ENCODE measurements around the gene SELENOM. TPM values are rescaled to one million over a fixed set of nuclear protein-coding genes. Genes with fewer than 3 reads are reported as not detected.
A peak's percentile ranks its signal among the peaks of the same experiment; 100 is the strongest.
"Not testable (repeated sequence)": the region's sequence is repeated elsewhere in the genome, so short reads cannot be mapped to it uniquely, and the experiment has no call there.

Gene SELENOM
- total RNA-seq, 1 donor from 2014 or later, result 43.4 TPM

DNA sequence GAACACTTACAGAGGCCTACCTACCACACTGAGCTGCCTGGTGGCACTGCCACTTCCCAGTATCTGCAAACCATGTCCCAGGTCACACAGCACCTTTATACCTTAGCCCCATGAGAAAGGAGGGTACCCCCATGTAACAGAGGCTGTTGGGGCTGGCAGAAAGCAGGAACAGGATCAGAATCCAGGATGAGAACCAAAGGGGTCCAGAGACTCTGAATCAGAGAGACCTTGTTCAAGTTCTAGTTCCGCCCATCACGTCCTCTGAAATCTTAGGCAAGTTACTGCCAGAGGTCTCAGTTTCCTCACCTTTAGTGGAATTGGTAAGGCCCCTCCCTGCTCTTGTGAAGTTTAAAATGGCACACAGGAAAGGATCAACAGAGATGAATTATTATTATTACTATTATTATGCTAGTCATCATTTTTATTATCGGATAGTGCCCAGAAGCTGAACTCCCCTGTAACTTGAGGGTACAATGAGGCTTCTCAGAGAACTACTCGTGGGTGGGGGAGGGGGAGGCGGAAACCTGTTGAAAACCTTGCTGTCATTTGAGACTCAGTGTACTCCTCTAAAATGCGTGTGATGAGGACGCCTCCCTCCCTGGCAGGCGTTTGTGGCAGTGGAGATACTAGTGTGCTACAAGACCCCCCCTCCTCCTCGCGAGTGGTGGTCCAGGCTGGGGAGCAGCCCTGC, 9.3 kb downstream of the SELENOM start:
- no peak for ATAC-seq (ENCODE audit: poor library complexity)
- intact Hi-C loops (cut with DNase I), result no loop called here
- DNase-seq, result no peak

DNA sequence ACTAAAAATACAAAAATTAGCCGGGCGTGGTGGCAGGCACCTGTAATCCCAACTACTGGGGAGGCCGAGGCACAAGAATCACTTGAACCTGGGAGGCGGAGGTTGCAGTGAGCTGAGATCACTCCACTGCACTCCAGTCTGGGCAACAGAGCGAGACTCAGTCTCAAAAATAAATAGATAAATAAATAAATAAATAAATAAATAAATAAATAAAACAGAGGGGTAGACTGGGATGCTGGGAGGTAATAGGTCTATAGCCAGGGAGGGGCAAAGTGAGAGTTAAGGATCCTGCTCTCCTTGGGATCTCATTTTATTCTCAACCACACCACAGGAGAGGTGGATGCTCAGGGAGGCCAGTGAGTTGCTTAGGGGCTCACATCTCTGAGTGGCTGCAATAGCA, 9.8 kb downstream of the SELENOM start:
- DNase-seq; intact Hi-C loops (cut with DNase I); ATAC-seq (ENCODE audit: poor library complexity): not testable (repeated sequence)

- DNase-seq (no peak), ATAC-seq (ENCODE audit: poor library complexity) (no peak)
- intact Hi-C loops (cut with DNase I), result no loop called here
Observed at GRCh38 chr22:31096657-31097279, 10.6 kb downstream of the SELENOM start.

GRCh38 chr22:31095637-31096249, 11.6 kb downstream of the SELENOM start:
- ATAC-seq (ENCODE audit: poor library complexity), result no peak

DNA sequence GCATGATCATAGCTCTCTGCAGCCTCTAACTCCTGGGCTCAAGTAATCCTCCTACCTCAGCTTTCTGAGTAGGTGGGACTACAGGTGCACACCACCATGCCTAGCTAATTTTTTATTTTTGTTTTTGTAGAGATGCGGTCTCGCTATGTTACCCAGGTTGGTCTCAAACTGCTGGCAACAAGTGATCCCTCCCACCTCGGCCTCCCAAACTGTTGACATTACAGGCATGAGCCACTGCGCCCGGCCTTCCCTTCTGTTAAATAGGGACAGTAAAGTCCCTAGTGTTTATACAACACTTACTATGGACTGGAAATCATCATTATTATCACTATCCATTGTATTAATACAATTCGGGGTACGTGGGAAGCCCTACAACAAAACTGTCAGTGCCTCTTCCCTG, 12.6 kb downstream of the SELENOM start:
- DNase-seq, result no peak
- intact Hi-C loops (cut with DNase I), result no loop called here
- ATAC-seq (ENCODE audit: poor library complexity), result no peak

More at GRCh38 chr22:31095637-31096249, 11.6 kb downstream of the SELENOM start:
- intact Hi-C loops (cut with DNase I), result no loop called here
- no peak for DNase-seq

GRCh38 chr22:31094021-31094551, 13.3 kb downstream of the SELENOM start:
- intact Hi-C loops (cut with DNase I), result no loop called here
- DNase-seq, result peak; percentile 84
- peak; percentile 78 for ATAC-seq (ENCODE audit: poor library complexity)

DNA sequence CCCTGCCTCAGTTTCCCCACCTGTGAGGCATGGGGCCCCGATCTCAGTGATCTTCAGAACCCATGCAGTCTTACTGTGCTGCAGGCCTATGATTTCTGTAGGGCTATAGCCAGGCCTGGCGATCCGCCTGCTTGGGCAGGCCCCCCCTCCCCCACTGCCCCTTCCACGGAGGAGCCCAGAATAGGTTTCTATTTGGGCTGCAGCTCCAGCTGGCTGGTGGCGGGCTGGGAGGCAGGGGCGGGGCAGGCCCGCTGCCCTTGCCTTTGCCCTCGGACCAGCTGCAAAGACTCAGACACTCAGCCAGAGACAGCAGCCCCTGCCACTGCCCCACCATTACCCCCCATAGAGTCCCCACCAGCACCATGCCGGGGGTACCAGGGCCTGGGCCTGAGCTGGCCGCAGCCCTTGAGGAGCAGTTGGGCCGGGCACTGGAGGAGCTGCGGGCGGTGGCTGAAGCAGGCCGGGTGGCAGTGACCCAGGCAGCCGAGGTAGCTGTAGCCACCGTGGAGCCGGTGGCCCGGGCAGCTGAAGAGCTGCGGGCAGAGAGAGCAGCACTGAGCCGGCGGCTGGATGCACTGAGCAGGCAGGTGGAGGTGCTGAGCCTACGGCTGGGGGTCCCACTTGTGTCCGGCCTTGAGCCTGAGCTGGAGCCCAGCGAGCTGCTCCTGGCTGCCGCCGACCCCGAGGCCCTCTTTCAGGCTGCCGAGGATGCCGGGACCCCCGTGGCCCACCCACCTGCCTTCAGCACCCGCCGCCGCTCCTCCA, 14.1 kb downstream of the SELENOM start:
- ATAC-seq (ENCODE audit: poor library complexity), result peak; percentile 81
- DNase-seq, result peak; percentile 85
- intact Hi-C loops (cut with DNase I), result no loop called here

GRCh38 chr22:31092161-31092560, 15.2 kb downstream of the SELENOM start:
- DNase-seq (no peak), ATAC-seq (ENCODE audit: poor library complexity) (no peak)
- intact Hi-C loops (cut with DNase I), result no loop called here

GRCh38 chr22:31091106-31091975, 16.0 kb downstream of the SELENOM start:
- no peak for ATAC-seq (ENCODE audit: poor library complexity)
- intact Hi-C loops (cut with DNase I), result no loop called here
- no peak for DNase-seq

- intact Hi-C loops (cut with DNase I), result no loop called here
- DNase-seq, result no peak
- no peak for ATAC-seq (ENCODE audit: poor library complexity)
Observed at GRCh38 chr22:31090217-31091085, 16.9 kb downstream of the SELENOM start.

DNA sequence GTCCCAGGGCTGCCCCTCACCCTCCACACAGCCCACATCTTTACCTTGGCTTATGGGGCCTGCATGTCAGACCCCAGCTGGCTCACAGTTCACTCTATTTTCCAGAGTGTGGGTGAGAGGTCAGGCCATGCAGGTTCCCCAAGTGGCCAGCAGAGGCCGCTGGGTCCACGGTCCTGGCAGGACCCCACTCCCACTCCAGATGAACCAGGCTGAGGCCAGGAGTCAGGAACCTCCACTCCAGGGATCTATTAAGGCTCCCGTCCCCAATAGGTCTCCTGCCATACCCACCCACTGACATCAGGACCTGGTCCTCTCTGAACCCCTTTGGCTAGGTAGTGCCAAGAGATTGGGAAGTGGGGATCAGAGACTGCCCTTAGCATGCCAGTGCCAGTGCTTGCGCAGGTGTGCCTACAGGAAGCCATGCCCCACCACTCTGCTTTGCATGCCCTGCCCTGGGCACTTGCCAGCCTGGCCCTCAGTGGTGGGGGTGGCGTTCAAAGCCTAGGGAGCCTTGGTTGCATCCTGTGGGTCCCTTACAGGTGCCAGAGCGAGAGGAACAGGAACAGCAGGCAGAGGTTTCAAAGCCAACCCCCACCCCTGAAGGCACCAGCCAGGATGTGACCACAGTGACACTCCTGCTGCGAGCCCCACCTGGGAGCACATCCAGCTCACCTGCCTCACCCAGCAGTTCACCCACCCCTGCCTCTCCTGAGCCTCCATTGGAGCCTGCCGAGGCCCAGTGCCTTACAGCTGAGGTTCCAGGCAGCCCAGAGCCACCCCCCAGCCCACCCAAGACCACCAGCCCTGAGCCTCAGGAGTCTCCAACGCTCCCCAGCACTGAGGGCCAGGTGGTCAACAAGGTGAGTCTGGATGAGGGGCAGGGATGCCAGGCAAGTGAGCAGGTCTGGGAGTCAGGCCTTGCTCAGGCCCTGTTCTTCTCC, 17.9 kb downstream of the SELENOM start:
- intact Hi-C loops (cut with DNase I), result loop anchor here (5.0 kb wide), 1 partner anchor 63 kb away; no protein-coding TSS in a partner anchor
- DNase-seq, result peak; percentile 77

GRCh38 chr22:31088233-31088986, 19.0 kb downstream of the SELENOM start:
- intact Hi-C loops (cut with DNase I), result loop anchor here (5.0 kb wide), 1 partner anchor 64 kb away; no protein-coding TSS in a partner anchor
- ATAC-seq (ENCODE audit: poor library complexity) (no peak), DNase-seq (no peak)

More for the DNA sequence above, 17.9 kb downstream of the SELENOM start:
- peak; percentile 33 for ATAC-seq (ENCODE audit: poor library complexity)

DNA sequence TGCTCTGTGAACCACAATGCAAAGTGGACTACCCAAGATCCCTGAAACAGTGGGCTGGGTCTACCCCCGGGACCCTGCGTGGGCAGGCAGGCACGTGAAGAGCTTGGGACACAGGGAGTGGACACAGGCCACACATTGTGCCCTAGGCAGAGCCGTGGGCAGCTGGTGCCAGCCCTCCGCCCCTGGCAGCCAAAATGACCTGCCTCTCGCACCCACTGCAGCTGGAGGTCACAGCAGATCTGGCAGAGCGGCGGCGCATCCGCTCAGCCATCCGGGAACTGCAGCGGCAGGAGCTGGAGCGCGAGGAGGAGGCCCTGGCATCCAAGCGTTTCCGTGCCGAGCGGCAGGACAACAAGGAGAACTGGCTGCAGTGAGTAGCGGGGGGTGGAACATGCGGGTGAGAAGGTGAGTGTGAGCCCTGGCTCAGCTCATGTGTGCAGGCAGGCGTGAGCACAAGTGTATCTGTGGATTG, 19.6 kb downstream of the SELENOM start:
- intact Hi-C loops (cut with DNase I), result loop anchor here (5.0 kb wide), 1 partner anchor 65 kb away; no protein-coding TSS in a partner anchor
- DNase-seq (no peak), ATAC-seq (ENCODE audit: poor library complexity) (no peak)

DNA sequence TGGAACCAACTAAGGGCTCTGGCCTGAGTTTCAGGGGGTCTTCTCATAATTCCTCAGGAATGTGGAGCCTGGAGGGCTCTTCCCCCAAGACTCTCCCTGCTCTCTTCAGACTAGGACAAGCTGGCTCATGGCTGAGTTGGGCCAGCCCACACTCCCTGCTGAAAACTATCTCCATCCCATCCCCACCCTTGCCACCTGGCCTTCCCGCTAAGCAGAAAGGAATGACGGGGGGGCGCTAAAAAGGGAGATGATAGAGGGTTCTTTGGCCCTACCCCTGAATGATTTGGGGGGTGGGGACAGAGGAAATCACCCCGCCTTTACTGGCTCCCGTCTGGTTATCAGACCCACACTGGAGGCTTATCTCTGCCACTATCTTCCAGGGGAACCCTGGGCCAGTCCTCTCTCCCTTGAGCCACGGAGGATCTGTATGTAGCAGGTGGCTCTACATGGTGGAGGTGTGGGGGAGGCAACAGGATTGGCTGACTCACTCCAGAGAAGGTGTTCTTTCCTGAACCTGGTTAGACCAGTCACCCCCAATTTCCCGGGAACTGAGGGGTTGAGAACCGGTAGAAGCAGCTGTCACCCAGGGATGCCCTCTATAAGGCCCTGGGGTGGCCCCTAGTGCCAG, 20.6 kb downstream of the SELENOM start:
- intact Hi-C loops (cut with DNase I), result loop anchor here (5.0 kb wide), 1 partner anchor 65 kb away; no protein-coding TSS in a partner anchor
- ATAC-seq (ENCODE audit: poor library complexity) (no peak), DNase-seq (no peak)

GRCh38 chr22:31085928-31086327, 21.4 kb downstream of the SELENOM start:
- DNase-seq (no peak), ATAC-seq (ENCODE audit: poor library complexity) (no peak)
- intact Hi-C loops (cut with DNase I), result loop anchor here (5.0 kb wide), 1 partner anchor 66 kb away; no protein-coding TSS in a partner anchor
